T-cell (primary cell): ENCODE results near the gene TMEM222. TPM values are rescaled to one million over a fixed set of nuclear protein-coding genes. Genes with fewer than 3 reads are reported as not detected.
A peak's percentile ranks its signal among the peaks of the same experiment; 100 is the strongest.

Source experiments
- ATAC-seq, 4 experiments: fragments of 200-7000 bp in 3 of 4; fragments of 150-1000 bp in 1 of 4; cut with Tn5 transposase; replicated peaks in 1 of 4; 1 replicate in 3 of 4; 2 replicates in 1 of 4; pipeline ENCODE4 v1.10.0; 2021; ENCODE audit warnings: moderate library complexity in 3 of 4, mild to moderate bottlenecking in 2 of 4, moderate number of reproducible peaks in 1 of 4
- CTCF ChIA-PET, 2 donors: fragments of 300-600 bp; sonication (Branson Sonifier 250); formaldehyde crosslinking; loops; one replicate each; lab custom pipeline; 2022; ENCODE audit warnings: antibody characterized with exemption in 2 of 2; lab: Charles Lee
- POLR2A ChIA-PET, 2 donors: fragments of 300-600 bp; sonication (Branson Sonifier 250); formaldehyde crosslinking; loops; one replicate each; lab custom pipeline; 2022; ENCODE audit warnings: antibody characterized with exemption in 2 of 2; lab: Charles Lee
- DNase-seq, 35 experiments: peaks; one replicate each; pipeline versions ENCODE4 v3.0.0 to v3.0.0-alpha.2; 2013 to 2023
- H3K27ac ChIP-seq: one replicate; pipeline ENCODE4 v1.5.1; 2013; ENCODE audit warnings: low read length
- H3K27me3 ChIP-seq, 2 experiments: replicated peaks in 1 of 2; 1 replicate in 1 of 2; 2 replicates in 1 of 2; pipeline versions ENCODE4 v1.6.1 to v1.7.0; 2013; ENCODE audit warnings: low read length in 1 of 2, mixed read lengths in 1 of 2; ENCODE audit not compliant: control insufficient read depth in 2 of 2, insufficient read depth in 2 of 2; ENCODE audit errors: extremely low read depth in 1 of 2
- H3K36me3 ChIP-seq, 2 donors: 1 replicate in 1 of 2; 2 replicates in 1 of 2; pipeline versions ENCODE4 v1.6.1 to v1.7.0; 2013; ENCODE audit warnings: low read length in 1 of 2; ENCODE audit not compliant: control insufficient read depth in 2 of 2, insufficient read depth in 1 of 2; ENCODE audit errors: extremely low read depth in 1 of 2
- H3K4me1 ChIP-seq, 2 experiments: 1 replicate in 1 of 2; 2 replicates in 1 of 2; pipeline versions ENCODE4 v1.6.1 to v1.7.0; 2013; ENCODE audit warnings: low read length in 2 of 2, mixed read lengths in 1 of 2; ENCODE audit not compliant: insufficient read depth in 2 of 2, control insufficient read depth in 1 of 2; ENCODE audit errors: extremely low read depth in 1 of 2
- H3K4me3 ChIP-seq, 2 donors: 1 replicate in 1 of 2; 2 replicates in 1 of 2; pipeline versions ENCODE4 v1.5.1 to v1.7.0; 2013; ENCODE audit warnings: mild to moderate bottlenecking in 2 of 2, low read length in 1 of 2, moderate library complexity in 1 of 2; ENCODE audit not compliant: control insufficient read depth in 1 of 2; ENCODE audit errors: extremely low read depth in 1 of 2
- H3K9me3 ChIP-seq: 2 replicates; pipeline ENCODE4 v1.7.0; 2013
- H3K27ac Mint-ChIP-seq, 2 donors: one replicate each; pipeline ENCODE4 v1.8.0; 2020 to 2021; ENCODE audit warnings: mild to moderate bottlenecking in 2 of 2, mixed read lengths in 2 of 2
- H3K27me3 Mint-ChIP-seq, 2 donors: one replicate each; pipeline ENCODE4 v1.8.0; 2021 to 2022; ENCODE audit warnings: mixed read lengths in 2 of 2
- H3K36me3 Mint-ChIP-seq: one replicate; pipeline ENCODE4 v1.8.0; 2021; ENCODE audit warnings: mixed read lengths
- H3K4me1 Mint-ChIP-seq, 3 donors: one replicate each; pipeline ENCODE4 v1.8.0; 2020 to 2022; ENCODE audit warnings: mixed read lengths in 3 of 3, mild to moderate bottlenecking in 1 of 3
- H3K4me3 Mint-ChIP-seq, 3 donors: one replicate each; pipeline ENCODE4 v1.8.0; 2020 to 2022; ENCODE audit warnings: mild to moderate bottlenecking in 3 of 3, mixed read lengths in 3 of 3, moderate library complexity in 3 of 3
- H3K9me3 Mint-ChIP-seq, 3 donors: one replicate each; pipeline ENCODE4 v1.8.0; 2020 to 2022; ENCODE audit warnings: mixed read lengths in 3 of 3
- WGBS: methylation state at CpG from one replicate; pipeline ENCODE4 v1.1.5; 2013; ENCODE audit warnings: missing lambda C conversion rate; ENCODE audit not compliant: insufficient coverage; 5-methylcytosine and 5-hydroxymethylcytosine counted together
- total RNA-seq, 35 experiments: library from RNA in 6 of 35; stranded (reverse) in 6 of 35; fragments of 120-200 nt in 1 of 35; gene quantifications; one replicate each; pipeline versions ENCODE4 v1.2.1 to v1.2.4 and lab custom pipeline; 2013 to 2026

Gene TMEM222
- total RNA-seq, 5 donors from 2014 or later (not counting 1 experiment from before 2014, with no cell fraction given): 25.2 to 48.8 (median 43.7) TPM

GRCh38 chr1:27356619-27357280, 34.8 kb downstream of the TMEM222 start:
- ChIA-PET CTCF (interaction anchor here (0.7 to 1.9 kb wide), 9 partner anchors 9 to 317 kb away, joined by 3 to 9 read pairs (median 3); partner anchors contain the start of genes MAP3K6 (in 1 of the 2) and SYTL1 (in 1 of the 2)), POLR2A (interaction anchor here (0.6 to 0.7 kb wide), 2 partner anchors 127 to 1286 kb away, joined by 3 to 8 read pairs; no protein-coding TSS in a partner anchor)
- Mint-ChIP-seq H3K4me3 (peak overlapping the region; percentile 75 to 80 (median 75)), H3K4me1 (peaks cover 33 to 51% (median 40%) of the 10 kb centered on the region in 3 donors), H3K9me3 (no peaks in the 10 kb centered on the region), H3K27me3 (no peaks in the 10 kb centered on the region), H3K27ac (peak overlapping the region; percentile 85 to 86), H3K36me3 (no peaks in the 10 kb centered on the region)
- Histone ChIP-seq H3K27me3 (no peaks in the 10 kb centered on the region), H3K9me3 (no peaks in the 10 kb centered on the region), H3K36me3 (peaks cover 7 to 10% of the 10 kb centered on the region in 2 donors), H3K4me3 (peak overlapping the region; percentile 61 to 73), H3K4me1 (peaks cover 8 to 60% of the 10 kb centered on the region in 2 experiments), H3K27ac (peak overlapping the region; percentile 62)
- WGBS: 71% methylated on average over 34 of the region's 37 CpGs
- DNase-seq (peak in 11 of 35 experiments; percentile 17 to 54 (median 32)), ATAC-seq (peak; percentile 1 to 57 (median 40))

- CTCF ChIA-PET: interaction anchor here (0.5 to 1.9 kb wide), 12 partner anchors 9 to 317 kb away, joined by 3 to 9 read pairs (median 3); partner anchors contain the start of gene MAP3K6 (in 1 of the 2)
- Histone ChIP-seq H3K9me3 (no peaks in the 10 kb centered on the region), H3K4me1 (peaks cover 8 to 60% of the 10 kb centered on the region in 2 experiments), H3K4me3 (peak overlapping the region; percentile 61 to 73), H3K27ac (peak overlapping the region; percentile 62), H3K36me3 (peaks cover 5 to 8% of the 10 kb centered on the region in 2 donors), H3K27me3 (no peaks in the 10 kb centered on the region)
- Mint-ChIP-seq H3K9me3 (no peaks in the 10 kb centered on the region), H3K27me3 (no peaks in the 10 kb centered on the region), H3K4me1 (peaks cover 33 to 51% (median 40%) of the 10 kb centered on the region in 3 donors), H3K4me3 (peak overlapping the region; percentile 75 to 80 (median 75)), H3K27ac (peak overlapping the region; percentile 85 to 86), H3K36me3 (no peaks in the 10 kb centered on the region)
- WGBS: 6% methylated on average over 34 of the region's 40 CpGs
- POLR2A ChIA-PET: interaction anchor here (0.6 to 0.7 kb wide), 2 partner anchors 127 to 1286 kb away, joined by 3 to 8 read pairs; no protein-coding TSS in a partner anchor
- ATAC-seq: peak; percentile 79 to 83 (median 81)
- peak; percentile 58 to 90 (median 80) for DNase-seq
These were observed 35.5 kb downstream of the TMEM222 start for GRCh38 chr1:27357281-27358037.

GRCh38 chr1:27358038-27358927, 36.3 kb downstream of the TMEM222 start:
- peaks cover 33 to 52% (median 42%) of the 10 kb centered on the region in 3 donors for H3K4me1 Mint-ChIP-seq
- Histone ChIP-seq H3K4me3 (no peak overlapping the region), H3K4me1 (peaks cover 8 to 60% of the 10 kb centered on the region in 2 experiments), H3K27me3 (no peaks in the 10 kb centered on the region), H3K9me3 (no peaks in the 10 kb centered on the region), H3K27ac (no peak overlapping the region), H3K36me3 (peaks cover 2 to 5% of the 10 kb centered on the region in 2 donors)
- DNase-seq: no peak
- no peaks in the 10 kb centered on the region for H3K9me3 Mint-ChIP-seq
- H3K36me3 Mint-ChIP-seq: no peaks in the 10 kb centered on the region
- no peaks in the 10 kb centered on the region for H3K27me3 Mint-ChIP-seq
- CTCF ChIA-PET: interaction anchor here (0.6 to 1.9 kb wide), 7 partner anchors 8 to 180 kb away, joined by 3 to 9 read pairs (median 3); partner anchors contain the start of gene MAP3K6 (in 1 of the 2)
- H3K27ac Mint-ChIP-seq: peak overlapping the region in 1 of 2 donors; percentile 85
- H3K4me3 Mint-ChIP-seq: peak overlapping the region in 2 of 3 donors; percentile 66 to 75
- POLR2A ChIA-PET: no interaction called here
- WGBS: 98% methylated on average over 17 of the region's 21 CpGs
- no peak for ATAC-seq

GRCh38 chr1:27358928-27359313, 37.0 kb downstream of the TMEM222 start:
- no peaks in the 10 kb centered on the region for H3K9me3 Mint-ChIP-seq
- H3K27ac Mint-ChIP-seq: no peak overlapping the region
- Histone ChIP-seq H3K4me1 (peaks cover 8 to 60% of the 10 kb centered on the region in 2 experiments), H3K9me3 (no peaks in the 10 kb centered on the region), H3K4me3 (no peak overlapping the region), H3K27me3 (no peaks in the 10 kb centered on the region), H3K27ac (no peak overlapping the region), H3K36me3 (no peaks in the 10 kb centered on the region)
- POLR2A ChIA-PET: no interaction called here
- H3K27me3 Mint-ChIP-seq: no peaks in the 10 kb centered on the region
- peak overlapping the region in 2 of 3 donors; percentile 66 to 75 for H3K4me3 Mint-ChIP-seq
- DNase-seq (no peak), ATAC-seq (no peak)
- peaks cover 33 to 50% (median 46%) of the 10 kb centered on the region in 3 donors for H3K4me1 Mint-ChIP-seq
- H3K36me3 Mint-ChIP-seq: no peaks in the 10 kb centered on the region
- WGBS: 100% methylated on average over 5 of the region's 5 CpGs
- CTCF ChIA-PET: interaction anchor here in 1 of 2 donors (1.0 kb wide), 1 partner anchor 14 kb away, joined by 3 read pairs; no protein-coding TSS in a partner anchor

- Histone ChIP-seq H3K4me3 (peak overlapping the region; percentile 39 to 45), H3K4me1 (peaks cover 8 to 64% of the 10 kb centered on the region in 2 experiments), H3K27me3 (no peaks in the 10 kb centered on the region), H3K9me3 (no peaks in the 10 kb centered on the region), H3K36me3 (no peaks in the 10 kb centered on the region), H3K27ac (no peak overlapping the region)
- 41% methylated on average over 7 of the region's 9 CpGs for WGBS
- peak overlapping the region; percentile 61 to 85 for H3K27ac Mint-ChIP-seq
- H3K9me3 Mint-ChIP-seq: no peaks in the 10 kb centered on the region
- H3K4me3 Mint-ChIP-seq: peak overlapping the region; percentile 65 to 75 (median 67)
- H3K27me3 Mint-ChIP-seq: no peaks in the 10 kb centered on the region
- DNase-seq (no peak), ATAC-seq (peak in 1 of 4 experiments; percentile 0)
- H3K36me3 Mint-ChIP-seq: no peaks in the 10 kb centered on the region
- ChIA-PET POLR2A (no interaction called here), CTCF (interaction anchor here in 1 of 2 donors (0.6 kb wide), 1 partner anchor 240 kb away, joined by 9 read pairs; no protein-coding TSS in a partner anchor)
- peaks cover 42 to 58% (median 52%) of the 10 kb centered on the region in 3 donors for H3K4me1 Mint-ChIP-seq
These were observed 37.8 kb downstream of the TMEM222 start for GRCh38 chr1:27359822-27360158.
